CD4-positive, alpha-beta T cell treated with Interleukin-15 for 1 hour (primary cell): ENCODE measurements around the gene MYO5C.
A peak's percentile ranks its signal among the peaks of the same experiment; 100 is the strongest.
"Not testable (repeated sequence)": the region's sequence is repeated elsewhere in the genome, so short reads cannot be mapped to it uniquely, and the experiment has no call there.

ENCODE experiments used
- DNase-seq: peaks from one replicate; pipeline ENCODE4 v3.0.0-alpha.2; 2020

Gene MYO5C

GRCh38 chr15:52204657-52205056 is 90.9 kb downstream of the MYO5C start:
- DNase-seq, result no peak

- no peak for DNase-seq
These were observed 94.7 kb downstream of the MYO5C start for GRCh38 chr15:52200831-52201365.

- no peak for DNase-seq
These were observed 96.3 kb downstream of the MYO5C start for GRCh38 chr15:52199271-52199670.

- DNase-seq, result no peak
These were observed 98.7 kb downstream of the MYO5C start for GRCh38 chr15:52196891-52197290.

GRCh38 chr15:52193791-52194190 is 101.8 kb downstream of the MYO5C start:
- DNase-seq, result no peak

GRCh38 chr15:52193321-52193720 is 102.3 kb downstream of the MYO5C start:
- DNase-seq, result no peak

GRCh38 chr15:52191207-52191606 is 104.4 kb downstream of the MYO5C start, which contains the start of gene GNB5:
GNB5 (minus strand) TSS chr15:52191392; CDS start chr15:52184676, 6,716 bp downstream.
- DNase-seq, result no peak

- no peak for DNase-seq
These were observed 108.7 kb downstream of the MYO5C start for GRCh38 chr15:52186651-52187486.

- DNase-seq, result no peak
These were observed 110.4 kb downstream of the MYO5C start for GRCh38 chr15:52185151-52185561.

- DNase-seq, result no peak
These were observed 110.9 kb downstream of the MYO5C start for GRCh38 chr15:52184721-52185120.

- no peak for DNase-seq
These were observed 111.9 kb downstream of the MYO5C start for GRCh38 chr15:52183562-52184173.

- peak; percentile 24 for DNase-seq
These were observed 113.4 kb downstream of the MYO5C start for GRCh38 chr15:52181938-52182780.

GRCh38 chr15:52180851-52181450 is 114.7 kb downstream of the MYO5C start:
- no peak for DNase-seq

- DNase-seq, result peak; percentile 70
These were observed 115.3 kb downstream of the MYO5C start for GRCh38 chr15:52180196-52180835.

GRCh38 chr15:52179278-52180195 is 116.1 kb downstream of the MYO5C start:
- peak; percentile 90 for DNase-seq

GRCh38 chr15:52178765-52179164 is 116.8 kb downstream of the MYO5C start:
- no peak for DNase-seq

- DNase-seq, result no peak
These were observed 122.7 kb downstream of the MYO5C start for GRCh38 chr15:52172869-52173268.

GRCh38 chr15:52171807-52172206 is 123.8 kb downstream of the MYO5C start:
- no peak for DNase-seq

GRCh38 chr15:52171386-52171785 is 124.2 kb downstream of the MYO5C start:
- DNase-seq, result no peak

GRCh38 chr15:52170199-52170598 is 125.4 kb downstream of the MYO5C start:
- DNase-seq, result not testable (repeated sequence)
